HEK293T (cell line): ENCODE data around the gene CNGA4.

Experiments used
- ARNT ChIP-seq: fragments of 450-650 bp; IDR thresholded peaks from 2 replicates; pipeline ENCODE4 v1.6.1; 2017; ENCODE audit warnings: mild to moderate bottlenecking
- BHLHE40 ChIP-seq: fragments of 450-650 bp; IDR thresholded peaks from 2 replicates; pipeline ENCODE4 v1.6.1; 2016; ENCODE audit warnings: mild to moderate bottlenecking, moderate library complexity, borderline replicate concordance
- ELF4 ChIP-seq: fragments of 450-650 bp; IDR thresholded peaks from 2 replicates; pipeline ENCODE4 v1.6.1; 2017; ENCODE audit warnings: antibody characterized with exemption
- FOXM1 ChIP-seq: fragments of 450-650 bp; IDR thresholded peaks from 2 replicates; pipeline ENCODE4 v1.6.1; 2017; ENCODE audit warnings: mild to moderate bottlenecking, borderline replicate concordance
- NFRKB ChIP-seq: fragments of 450-650 bp; IDR thresholded peaks from 2 replicates; pipeline ENCODE4 v1.6.1; 2016; ENCODE audit warnings: mild to moderate bottlenecking, moderate library complexity
- SP1 ChIP-seq: fragments of 450-650 bp; IDR thresholded peaks from 2 replicates; pipeline ENCODE4 v1.6.1; 2017
- SUZ12 ChIP-seq: fragments of 450-650 bp; IDR thresholded peaks from 2 replicates; pipeline ENCODE4 v1.6.1; 2016; ENCODE audit warnings: mild to moderate bottlenecking
- TARDBP ChIP-seq: fragments of 450-650 bp; IDR thresholded peaks from 2 replicates; pipeline ENCODE4 v1.6.1; 2016
- TF ChIP-seq, protein P1 (sequence below): fragments of 450-650 bp; IDR thresholded peaks from 2 replicates; pipeline ENCODE4 v1.6.1; 2016

- no peak for TF ChIP-seq BHLHE40
- TF ChIP-seq TARDBP, result no peak
- TF ChIP-seq ELF4, result no peak
- TF ChIP-seq FOXM1, result no peak
- TF ChIP-seq, protein P1, sequence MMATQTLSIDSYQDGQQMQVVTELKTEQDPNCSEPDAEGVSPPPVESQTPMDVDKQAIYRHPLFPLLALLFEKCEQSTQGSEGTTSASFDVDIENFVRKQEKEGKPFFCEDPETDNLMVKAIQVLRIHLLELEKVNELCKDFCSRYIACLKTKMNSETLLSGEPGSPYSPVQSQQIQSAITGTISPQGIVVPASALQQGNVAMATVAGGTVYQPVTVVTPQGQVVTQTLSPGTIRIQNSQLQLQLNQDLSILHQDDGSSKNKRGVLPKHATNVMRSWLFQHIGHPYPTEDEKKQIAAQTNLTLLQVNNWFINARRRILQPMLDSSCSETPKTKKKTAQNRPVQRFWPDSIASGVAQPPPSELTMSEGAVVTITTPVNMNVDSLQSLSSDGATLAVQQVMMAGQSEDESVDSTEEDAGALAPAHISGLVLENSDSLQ, result no peak
- no peak for TF ChIP-seq SP1
- no peak for TF ChIP-seq SUZ12
- no peak for TF ChIP-seq NFRKB
- no peak for TF ChIP-seq ARNT
Measured at GRCh38 chr11:6219359-6219758, 19.5 kb upstream of the CNGA4 start.
